Ramos (cell line): ENCODE data around the gene KLHL36.
"Not testable (repeated sequence)": the region's sequence is repeated elsewhere in the genome, so short reads cannot be mapped to it uniquely, and the experiment has no call there.

Experiments
- in situ Hi-C: fragments of 300-500 bp; cut with MboI; formaldehyde crosslinking; loops from one replicate; pipeline ENCODE4 v1.14.3; 2022; ENCODE audit warnings: low sequenced_read_pairs; ENCODE audit not compliant: unreplicated experiment

KLHL36 gene

GRCh38 chr16:84689111-84689510 lies 40.8 kb downstream of the KLHL36 start:
- in situ Hi-C loops, result no loop called here

- in situ Hi-C loops, result no loop called here
These were observed 41.9 kb downstream of the KLHL36 start for GRCh38 chr16:84690088-84690819.

DNA sequence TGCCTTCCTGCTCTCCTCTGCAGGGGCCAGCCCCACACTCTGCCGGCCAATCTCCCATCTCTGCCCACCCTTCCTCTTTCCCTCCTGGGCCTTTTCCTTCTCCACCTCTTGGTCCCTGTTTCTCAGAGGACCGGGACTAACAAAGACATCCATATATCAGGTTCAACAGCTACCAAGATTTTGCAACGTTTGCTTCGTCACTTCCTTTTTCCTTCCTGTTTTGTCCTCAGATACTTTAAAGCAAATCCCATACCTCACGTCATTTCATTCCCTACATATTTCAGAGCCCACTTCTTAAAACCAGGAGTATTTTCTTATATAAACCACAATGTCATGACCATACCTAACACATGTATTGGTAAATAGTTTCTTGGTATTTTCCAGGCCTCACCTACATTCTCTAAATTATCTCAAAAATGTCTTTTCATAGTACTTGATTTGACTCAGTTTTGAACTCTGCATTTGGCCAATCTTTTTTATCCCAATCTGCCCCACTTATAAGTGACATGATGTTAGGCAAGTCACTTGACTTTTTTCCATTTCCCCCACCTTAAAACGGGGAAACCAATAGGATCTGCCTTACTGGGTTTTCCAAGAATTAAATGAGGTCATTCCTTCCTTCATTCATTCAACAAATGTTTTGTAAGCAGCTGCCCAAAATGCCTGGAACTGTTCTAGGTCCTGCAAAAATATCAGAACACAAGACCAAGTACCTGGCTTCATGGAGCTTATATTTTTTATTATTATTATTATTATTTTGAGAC lies 44.3 kb downstream of the KLHL36 start:
- in situ Hi-C loops, result no loop called here

GRCh38 chr16:84693869-84694268 lies 45.6 kb downstream of the KLHL36 start:
- in situ Hi-C loops, result not testable (repeated sequence)

DNA sequence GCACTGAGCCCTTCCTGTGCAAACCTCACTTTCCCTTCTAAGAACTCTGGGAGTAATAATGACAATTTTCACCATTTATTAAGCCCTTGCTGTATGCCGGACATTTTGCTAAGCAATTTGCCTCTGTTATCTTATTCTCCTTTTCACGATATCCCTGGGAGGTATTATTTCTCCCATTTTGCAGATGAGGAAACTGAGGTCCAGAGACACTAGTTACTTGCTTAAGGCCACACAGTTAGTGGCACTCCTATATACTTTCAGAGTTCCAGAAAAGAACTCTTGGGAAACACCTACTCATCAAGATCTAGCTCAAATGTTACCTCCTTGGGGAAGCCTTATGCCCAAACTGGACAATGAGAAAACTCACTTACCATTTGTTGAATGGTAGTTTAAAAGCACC lies 46.7 kb downstream of the KLHL36 start:
- in situ Hi-C loops, result no loop called here

- in situ Hi-C loops, result no loop called here
These were observed 50.9 kb downstream of the KLHL36 start for GRCh38 chr16:84699147-84699711.

DNA sequence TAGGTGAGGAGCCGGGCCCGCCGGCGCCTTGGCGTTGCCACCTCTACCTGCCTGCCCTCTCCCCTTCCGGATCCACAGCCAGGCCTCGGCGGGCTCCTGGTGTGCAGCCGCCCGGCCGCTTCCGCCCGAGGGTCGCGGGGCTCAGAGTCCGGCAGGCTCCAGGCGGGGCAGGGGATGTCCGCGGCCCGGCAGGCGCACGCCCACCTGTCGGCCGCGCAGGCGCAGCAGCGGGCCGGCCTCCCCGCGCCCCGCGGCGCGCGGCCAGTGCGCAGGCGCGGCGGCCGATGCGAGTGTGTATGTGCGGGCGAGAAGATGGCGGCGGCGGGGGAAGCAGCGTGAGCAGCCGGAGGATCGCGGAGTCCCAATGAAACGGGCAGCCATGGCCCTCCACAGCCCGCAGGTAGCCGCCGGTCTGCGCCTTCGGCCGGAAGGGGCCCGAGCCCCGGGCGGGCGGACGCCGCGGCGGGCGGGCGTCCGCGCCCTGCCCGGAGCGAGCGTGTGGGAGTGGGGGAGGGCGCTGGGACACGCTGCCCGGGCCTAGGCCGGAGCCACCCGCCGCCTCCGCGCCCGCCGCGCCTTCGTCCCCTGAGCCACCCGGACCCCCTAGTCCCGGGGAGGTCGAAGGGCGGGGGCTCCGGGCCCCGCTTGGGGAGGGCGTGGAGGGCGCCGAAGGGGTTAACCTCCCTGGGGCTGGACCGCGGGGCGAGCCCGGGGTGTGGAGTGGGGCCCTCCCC lies 51.6 kb downstream of the KLHL36 start, which contains the start of gene USP10:
Gene USP10, plus strand, starts transcription at position 289 of the 734 bp plus-strand sequence. Its CDS starts 91 bp downstream, at position 380.
- in situ Hi-C loops, result no loop called here

- in situ Hi-C loops, result no loop called here
These were observed 52.4 kb downstream of the KLHL36 start for GRCh38 chr16:84700446-84701300.

DNA sequence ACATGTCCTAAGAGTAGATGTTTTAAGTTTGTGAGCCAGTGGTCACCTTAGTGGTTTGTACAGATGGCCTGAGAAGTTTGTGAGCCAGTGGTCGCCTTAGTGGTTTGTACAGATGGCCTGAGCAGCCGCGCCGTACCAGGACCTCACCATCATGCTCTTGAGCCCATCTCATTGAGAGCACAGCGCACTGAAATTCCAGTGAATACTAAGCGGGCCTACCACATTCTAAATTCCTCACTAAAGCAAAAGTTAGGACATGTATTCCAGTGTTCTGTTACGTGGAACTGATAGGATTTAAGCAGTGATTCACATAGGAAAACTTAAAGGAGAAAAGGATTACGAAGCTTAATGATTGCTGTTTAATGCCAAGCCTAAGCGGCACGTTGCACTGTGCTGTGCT lies 55.4 kb downstream of the KLHL36 start:
- in situ Hi-C loops, result no loop called here

DNA sequence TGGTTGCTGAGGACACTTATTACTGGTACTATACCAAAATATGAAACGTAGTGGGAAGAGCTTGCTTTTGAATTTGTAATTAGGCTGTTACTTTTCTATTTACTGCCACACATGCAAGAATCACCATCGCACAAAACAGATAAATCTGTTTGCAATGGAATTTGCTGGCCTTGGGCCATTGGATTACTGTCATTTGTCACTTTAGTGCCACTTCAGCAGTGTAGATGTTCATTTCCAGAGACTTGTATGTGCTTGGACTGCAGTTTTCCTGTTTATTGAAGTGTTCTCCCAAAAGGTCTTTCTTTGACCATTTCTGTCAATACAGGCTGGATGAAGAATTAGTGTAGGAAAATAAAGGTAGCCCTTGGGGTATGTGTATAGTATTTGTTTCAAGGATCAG lies 55.9 kb downstream of the KLHL36 start:
- in situ Hi-C loops, result no loop called here

- in situ Hi-C loops, result no loop called here
These were observed 58.5 kb downstream of the KLHL36 start for GRCh38 chr16:84706856-84707255.

DNA sequence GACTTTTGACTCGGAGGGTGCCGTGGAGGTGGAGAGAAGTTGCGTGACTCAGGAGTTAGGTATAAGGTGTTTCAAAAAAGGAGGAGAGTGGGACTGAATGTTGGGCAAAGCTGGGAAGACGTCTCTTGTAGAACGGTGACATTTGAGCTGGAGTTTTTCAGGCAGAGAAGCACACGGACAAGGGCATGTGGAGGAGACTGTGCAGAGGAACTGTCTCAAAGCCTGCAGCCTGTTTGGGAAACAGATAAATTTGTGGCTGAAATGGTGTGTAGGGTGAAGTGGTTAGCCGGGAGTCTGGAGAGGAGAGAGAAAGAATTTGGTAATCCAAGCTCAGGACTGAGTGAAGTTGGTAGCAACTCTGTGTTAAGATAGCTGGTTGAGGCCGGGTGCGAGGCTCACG lies 61.3 kb downstream of the KLHL36 start:
- in situ Hi-C loops, result no loop called here

- in situ Hi-C loops, result no loop called here
These were observed 62.4 kb downstream of the KLHL36 start for GRCh38 chr16:84710686-84711085.
